HTR-8/SVneo (cell line): Measurements from ENCODE around the gene ANGPTL8.

Experiments used
- DNase-seq: peaks from one replicate; pipeline ENCODE4 v3.0.0; 2011; ENCODE audit warnings: low spot score, mixed read lengths; ENCODE audit not compliant: insufficient read length
- FAIRE-seq: peaks from 2 replicates; lab custom pipeline; 2011; peaks lifted over from hg19 to GRCh38; lab: Jason Lieb, UNC

The ANGPTL8 gene

DNA sequence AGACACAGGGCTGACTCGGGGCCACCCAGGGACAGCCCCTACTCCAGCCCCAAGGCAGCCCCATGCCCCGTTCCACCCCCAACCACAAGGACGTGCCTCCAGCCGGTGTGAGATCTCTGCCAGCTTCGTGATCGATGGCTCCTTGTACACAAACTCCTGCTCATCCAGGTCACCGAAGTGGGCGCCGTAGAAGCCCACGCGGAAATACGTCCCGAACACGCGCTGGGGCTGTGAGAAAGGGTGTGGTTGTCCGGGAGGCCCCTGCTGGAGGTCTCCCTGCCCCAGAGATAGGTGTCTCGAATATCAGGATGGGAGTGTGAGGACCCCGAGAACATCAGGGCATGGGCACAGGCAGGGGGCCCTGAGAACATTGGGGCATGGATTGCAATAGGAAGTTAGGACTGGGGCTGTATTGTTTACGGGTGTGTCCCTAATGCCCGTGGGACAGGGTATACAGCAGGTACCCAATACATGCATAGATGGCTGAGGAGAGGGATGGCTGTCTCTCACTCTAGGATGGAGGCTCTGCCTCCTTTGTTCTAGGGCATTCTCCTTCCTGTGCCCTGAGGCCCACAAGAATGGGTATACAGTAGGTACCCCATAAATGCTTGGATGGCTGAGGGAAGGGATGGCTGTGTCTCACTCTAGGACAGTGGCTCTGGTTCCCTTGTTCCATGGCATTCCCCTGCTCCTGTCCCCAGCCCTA, 36.8 kb upstream of the ANGPTL8 start:
- FAIRE-seq (peak; percentile 69), DNase-seq (no peak)

DNA sequence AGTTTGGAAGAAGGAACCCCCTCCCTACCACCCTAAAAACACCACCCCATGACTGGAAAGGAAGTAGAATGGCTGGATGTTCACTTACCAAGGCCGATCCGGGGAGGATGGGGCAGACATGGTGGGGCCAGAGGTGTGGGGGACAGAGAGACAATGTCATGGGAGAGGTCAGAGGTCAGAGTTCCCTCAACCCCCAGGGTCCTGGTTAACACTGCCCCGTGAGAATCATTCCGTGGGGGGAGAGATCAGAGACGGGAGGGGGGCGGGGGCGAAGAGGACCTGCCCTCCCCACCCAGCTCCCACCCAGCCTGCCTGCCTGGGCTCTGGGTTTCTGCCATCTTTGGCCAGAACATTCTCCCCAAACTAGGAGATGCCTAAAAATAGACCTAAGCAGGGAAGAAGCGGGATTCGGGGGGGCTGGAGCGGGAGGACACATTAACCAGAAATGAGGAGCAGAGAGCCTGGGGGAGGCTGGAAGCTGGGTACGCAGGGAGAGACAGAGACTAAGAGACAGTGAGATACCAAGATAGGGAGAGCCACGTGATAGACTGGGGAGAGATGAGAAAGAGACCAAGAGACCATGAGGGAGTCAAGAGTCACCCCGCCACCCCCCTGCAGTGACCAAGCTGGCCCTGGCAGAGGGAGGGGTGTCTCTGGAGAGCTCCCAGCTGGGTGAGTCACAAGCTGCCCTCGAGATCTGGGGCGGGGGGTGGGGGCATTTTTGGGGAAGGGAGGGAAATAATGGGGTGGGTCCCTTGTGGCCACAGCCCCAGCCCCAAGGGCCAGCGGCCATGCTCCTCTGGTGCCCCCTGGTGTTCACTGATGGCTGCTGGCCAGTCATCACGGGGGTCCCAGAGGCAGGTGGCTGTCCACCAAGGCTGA, 36.0 kb upstream of the ANGPTL8 start:
- DNase-seq (peak; percentile 91), FAIRE-seq (peak; percentile 94)

DNA sequence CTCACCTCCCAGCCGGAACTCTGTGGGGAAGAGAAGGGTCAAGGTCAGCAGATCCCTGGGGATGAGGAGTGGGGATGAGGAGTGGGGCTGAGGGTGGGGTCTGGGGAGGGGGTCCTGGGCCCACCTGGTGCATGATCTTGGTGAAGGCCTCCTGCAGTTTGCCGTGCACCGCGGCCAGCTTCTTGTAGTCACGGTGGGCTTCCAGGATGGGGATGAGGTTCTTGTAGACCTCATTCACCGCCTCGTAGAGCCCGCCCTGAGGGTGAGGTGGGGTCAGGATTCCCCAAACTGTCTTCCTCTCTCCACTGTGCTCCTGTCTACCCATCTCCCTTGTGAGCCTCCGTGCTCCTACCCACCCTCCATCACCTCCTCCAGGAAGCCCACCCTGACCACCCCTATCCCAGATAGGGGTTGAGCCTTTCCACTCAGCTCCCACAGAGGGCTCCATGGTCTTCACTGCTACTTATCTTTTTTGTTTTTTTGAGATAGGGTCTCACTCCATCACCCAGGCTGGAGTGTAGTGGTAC, 35.3 kb upstream of the ANGPTL8 start:
- no peak for FAIRE-seq
- no peak for DNase-seq

DNA sequence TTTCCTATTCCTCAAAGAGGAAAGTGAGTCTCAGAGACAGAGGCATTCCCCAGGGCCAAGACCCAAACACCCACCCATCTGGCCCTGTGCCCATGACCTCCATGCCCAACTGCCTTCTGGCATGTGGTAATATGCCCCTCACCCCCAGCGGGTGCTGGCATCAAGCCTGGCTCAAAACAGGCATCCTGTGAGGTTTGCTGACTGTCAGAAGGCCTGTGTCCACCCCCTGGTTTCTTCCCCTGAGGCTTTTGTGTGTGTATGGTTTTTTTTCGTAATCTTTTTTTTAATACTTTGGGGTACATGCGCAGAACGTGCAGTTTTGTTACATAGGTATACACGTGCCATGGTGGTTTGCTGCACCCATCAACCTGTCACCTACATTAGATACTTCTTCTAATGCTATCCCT, 34.5 kb upstream of the ANGPTL8 start:
- FAIRE-seq (peak; percentile 40), DNase-seq (no peak)

DNA sequence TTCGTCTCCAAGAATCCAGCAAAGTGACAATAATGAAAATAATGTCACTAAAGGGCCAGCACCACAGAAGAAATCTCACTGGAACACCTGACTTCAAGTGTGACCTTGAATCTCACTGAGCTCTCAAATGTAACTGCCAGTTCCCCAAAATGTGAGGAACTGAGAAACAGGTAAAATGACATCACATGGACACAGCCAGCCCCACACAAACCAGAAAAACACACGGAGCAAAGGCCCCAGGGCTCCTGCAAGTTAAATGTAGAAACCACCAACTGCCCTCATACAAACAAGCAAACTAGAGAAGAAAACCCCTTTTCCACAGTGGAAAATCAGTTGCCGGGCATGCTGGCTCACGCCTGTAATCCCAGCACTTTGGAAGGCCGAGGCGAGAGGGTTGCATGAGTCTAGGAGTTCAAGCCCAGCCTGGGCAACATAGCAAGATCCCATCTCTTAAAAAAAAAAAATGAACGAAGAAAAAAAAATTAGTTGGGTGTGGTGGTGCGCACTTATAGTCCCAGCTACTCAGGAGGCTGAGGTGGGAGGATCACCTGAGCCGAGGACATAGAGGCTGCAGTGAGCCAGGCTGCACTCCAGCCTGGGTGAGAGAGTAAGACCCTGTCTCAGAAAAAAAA, 33.4 kb upstream of the ANGPTL8 start:
- no peak for FAIRE-seq
- DNase-seq: no peak

DNA sequence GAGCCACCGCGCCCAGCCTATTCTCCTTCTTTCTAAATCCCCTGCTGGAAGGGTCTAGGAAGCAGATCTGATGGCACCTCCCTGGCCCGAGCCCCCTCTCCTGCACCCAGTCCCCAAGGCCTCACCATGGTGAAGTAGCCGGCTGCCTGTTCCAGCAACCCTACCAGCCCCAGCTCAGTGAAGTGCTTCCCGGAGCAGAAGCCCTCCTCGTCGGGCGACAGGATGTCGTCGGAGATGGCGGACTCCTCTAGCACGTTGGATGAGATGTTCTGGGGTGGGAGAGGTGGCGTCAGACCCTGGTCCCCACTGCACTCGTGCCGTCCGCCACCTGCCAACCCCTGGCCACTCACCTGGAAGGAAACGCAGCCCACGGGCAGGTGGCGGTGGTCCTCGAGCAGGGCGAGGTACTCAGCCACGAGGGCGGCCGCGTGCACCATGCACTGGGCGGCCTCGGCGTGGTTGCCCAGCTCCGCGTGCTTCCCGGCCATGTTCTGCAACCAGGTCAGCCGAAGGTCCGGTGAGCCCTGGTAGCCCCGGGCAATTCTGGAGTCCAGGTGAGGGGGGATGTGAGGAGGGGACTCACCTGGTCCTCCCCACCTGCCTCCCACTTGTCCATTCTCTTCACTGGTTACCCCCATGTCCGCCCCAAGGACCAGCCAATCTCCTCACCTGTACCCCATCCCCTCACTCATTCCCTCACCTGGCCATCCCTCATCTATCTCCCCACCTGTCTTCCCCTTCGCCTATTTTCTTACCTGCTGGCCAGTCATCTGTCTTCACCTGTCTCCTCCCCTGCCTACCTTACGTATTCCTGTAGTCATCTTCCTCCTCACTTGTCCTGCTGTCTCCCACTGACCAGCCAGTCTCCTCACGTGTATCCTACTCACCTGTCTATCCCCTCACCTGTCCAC, 30.6 kb upstream of the ANGPTL8 start:
- DNase-seq: no peak

DNA sequence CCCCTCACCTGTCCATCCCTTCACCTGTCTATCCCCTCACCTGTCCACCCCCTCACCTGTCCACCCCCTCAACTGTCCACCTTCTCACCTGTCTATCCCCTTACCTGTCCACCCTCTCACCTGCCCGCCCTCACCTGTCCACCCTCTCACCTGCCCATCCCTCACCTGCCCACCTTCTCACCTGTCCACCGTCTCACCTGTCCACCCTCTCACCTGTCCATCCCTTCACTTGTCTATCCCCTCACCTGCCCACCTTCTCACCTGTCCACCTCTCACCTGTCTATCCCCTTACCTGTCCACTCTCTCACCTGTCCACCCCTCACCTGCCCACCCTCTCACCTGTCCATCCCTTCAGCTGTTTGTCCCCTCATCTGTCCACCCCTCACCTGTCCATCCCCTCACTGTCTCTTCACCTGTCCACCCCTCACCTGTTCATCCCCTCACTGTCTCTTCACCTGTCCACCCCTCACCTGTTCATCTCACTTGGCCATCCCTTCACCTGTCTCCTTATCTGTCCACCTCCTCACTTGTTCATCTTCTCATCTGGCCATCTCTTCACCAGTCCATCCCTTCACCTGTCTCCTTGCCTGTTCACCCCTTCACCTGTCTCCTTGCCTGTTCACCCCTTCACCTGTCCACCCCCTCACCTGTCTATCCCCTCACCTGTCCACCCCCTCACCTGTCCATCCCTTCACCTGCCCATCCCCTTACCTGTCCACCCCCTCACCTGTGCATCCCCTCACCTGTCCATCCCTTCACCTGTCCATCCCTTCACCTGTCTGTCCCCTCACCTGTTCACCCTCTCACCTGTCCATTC, 29.4 kb upstream of the ANGPTL8 start:
- FAIRE-seq (no peak), DNase-seq (no peak)

More for the DNA sequence above, 30.6 kb upstream of the ANGPTL8 start:
- no peak for FAIRE-seq

DNA sequence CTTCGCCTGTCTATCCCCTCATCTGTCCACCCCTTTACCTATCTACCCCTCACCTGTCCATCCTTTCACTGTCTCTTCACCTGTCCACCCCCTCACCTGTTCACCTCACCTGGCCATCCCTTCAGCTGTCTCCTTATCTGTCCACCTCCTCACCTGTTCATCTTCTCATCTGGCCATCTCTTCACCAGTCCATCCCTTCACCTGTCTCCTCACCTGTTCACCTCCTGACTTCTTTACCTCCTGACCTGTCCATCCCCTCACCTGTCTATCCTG, 28.8 kb upstream of the ANGPTL8 start:
- peak; percentile 93 for FAIRE-seq
- DNase-seq: no peak

DNA sequence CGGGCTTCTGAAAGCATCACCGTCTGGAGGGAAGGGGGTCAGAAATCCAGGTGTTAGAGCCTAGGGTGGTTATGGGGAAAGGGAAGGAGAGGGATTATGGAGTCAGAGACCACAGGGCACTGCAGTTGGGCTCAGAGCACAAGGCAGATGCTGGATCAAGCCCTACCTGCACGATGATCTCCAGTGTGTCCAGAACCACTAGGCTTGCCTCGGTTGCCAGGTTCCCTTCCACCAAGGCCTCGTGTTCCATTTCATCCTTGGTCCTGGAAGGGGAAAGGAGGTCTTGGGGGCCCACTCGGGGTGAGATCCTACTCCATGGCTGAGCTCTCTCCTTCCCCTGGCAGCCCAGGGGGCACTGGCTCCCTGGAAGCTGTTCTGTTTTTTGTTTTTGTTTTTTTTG, 25.0 kb upstream of the ANGPTL8 start:
- no peak for FAIRE-seq
- no peak for DNase-seq

DNA sequence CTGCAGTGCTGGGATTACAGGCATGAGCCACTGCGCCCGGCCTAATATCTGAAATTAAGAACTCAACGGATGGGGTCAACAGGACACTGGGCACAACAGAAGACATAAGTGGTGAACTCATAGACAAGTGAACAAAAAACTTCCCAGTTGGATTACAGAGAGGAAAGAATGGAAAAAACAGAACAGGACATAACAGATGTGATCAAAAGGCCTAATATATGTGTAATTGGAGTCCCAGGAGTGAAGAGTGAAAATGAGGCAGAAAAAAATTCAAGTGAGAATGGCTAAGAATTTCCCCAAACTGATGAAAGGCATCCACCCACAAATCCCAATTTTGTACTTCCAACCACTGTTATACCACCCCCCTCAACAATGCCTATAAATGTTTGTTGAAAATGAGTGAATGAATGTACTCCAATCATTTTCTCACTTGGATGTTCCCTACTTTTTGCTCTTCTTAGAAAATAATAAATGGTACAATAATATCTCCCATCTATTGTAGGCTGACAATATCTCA, 18.3 kb upstream of the ANGPTL8 start:
- DNase-seq (no peak), FAIRE-seq (no peak)

DNA sequence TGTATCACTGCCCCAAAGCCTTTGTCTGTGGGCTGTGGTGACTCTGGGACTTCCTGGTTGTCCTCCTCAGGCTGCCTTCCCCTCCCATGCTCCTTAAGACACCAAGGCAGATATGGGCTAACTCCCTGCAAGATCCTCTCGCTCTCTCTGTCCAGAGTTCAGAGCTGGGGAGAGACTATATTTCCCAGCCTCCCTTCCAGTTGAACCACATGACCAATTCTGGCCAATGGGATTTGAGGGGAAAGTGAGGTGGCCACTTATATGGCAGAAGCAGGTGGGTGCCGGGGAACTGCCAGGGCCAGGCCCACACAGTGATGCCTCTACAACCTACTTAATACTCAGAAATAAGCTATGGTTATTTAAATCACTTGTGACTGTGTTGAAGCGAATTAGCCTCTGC, 16.2 kb upstream of the ANGPTL8 start:
- FAIRE-seq (no peak), DNase-seq (no peak)

DNA sequence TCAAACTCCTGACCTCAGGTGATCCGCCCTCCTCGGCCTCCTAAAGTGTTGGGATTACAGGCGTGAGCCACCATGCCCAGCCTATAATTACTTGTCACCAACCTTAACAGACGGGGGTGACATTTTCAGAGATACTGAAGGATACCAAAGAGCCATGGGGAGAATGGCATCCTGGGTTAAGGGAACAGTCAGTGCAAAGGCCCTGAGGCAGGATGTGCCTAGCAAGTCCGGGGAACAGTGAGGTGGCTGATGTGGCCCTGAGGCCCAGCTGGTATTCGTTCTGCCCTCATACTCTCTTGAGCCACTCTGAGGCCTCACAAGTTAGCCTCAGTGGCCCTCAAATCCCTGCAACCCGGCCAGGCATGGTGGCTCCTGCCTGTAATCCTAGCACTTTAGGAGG, 15.0 kb upstream of the ANGPTL8 start:
- no peak for DNase-seq
- FAIRE-seq: no peak

DNA sequence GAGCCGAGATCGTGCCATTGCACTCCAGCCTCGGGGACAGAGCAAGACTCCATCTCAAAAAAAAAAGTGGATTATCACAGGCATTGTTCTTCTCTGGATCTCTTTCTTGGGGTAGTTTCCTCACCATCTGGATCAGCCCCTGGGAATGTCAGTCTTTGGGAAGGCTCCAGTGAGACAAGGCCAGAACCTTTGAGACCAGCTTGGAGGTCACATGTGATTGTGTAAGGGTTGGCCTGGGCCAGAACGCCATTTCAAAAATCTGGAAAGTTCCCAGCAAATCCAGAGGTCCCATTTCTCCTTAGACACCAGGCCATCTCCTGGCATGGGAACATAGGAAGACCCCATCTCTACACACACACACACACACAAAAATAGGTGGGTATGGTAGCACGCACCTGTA, 14.2 kb upstream of the ANGPTL8 start:
- FAIRE-seq (no peak), DNase-seq (no peak)

DNA sequence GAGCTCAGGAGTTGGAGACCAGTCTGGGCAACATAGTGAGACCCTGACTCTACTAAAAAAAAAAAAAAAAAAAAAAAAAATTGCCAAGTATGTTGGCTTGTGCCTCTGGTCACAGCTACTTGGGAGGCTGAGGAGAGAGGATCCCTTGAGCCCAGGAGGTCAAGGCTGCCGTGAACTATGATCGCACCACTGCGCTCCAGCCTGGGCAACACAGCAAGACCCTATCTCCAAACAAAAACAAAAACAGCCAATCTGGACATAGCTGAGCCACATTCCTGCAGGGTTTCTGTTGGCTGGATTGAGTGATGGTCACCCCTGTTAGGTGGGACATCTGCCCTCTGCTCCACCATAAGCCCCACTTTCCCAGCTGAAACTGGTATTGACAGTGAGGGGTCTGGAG, 13.6 kb upstream of the ANGPTL8 start:
- DNase-seq (no peak), FAIRE-seq (no peak)

DNA sequence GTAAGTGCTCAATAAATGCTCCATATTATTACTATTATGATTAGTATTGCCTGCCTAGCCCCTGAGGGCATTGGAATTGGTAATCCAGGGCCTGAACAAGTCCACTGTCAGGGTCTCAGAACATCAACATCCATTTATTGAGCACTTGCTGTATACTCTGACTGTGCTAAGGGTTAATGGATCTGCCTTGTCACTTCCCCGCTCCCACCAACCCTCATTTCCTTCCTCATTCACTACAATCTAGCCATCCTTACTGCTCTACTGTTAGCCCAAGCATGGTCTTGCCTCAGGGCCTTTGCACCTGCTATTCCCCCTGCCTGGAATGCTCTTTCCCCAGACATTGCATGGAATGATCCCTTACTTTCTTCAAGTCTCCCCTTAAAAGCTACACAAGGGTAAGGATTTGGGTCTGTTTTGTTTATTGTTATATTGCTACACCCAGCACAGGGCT, 12.7 kb upstream of the ANGPTL8 start:
- FAIRE-seq (peak; percentile 4), DNase-seq (no peak)

DNA sequence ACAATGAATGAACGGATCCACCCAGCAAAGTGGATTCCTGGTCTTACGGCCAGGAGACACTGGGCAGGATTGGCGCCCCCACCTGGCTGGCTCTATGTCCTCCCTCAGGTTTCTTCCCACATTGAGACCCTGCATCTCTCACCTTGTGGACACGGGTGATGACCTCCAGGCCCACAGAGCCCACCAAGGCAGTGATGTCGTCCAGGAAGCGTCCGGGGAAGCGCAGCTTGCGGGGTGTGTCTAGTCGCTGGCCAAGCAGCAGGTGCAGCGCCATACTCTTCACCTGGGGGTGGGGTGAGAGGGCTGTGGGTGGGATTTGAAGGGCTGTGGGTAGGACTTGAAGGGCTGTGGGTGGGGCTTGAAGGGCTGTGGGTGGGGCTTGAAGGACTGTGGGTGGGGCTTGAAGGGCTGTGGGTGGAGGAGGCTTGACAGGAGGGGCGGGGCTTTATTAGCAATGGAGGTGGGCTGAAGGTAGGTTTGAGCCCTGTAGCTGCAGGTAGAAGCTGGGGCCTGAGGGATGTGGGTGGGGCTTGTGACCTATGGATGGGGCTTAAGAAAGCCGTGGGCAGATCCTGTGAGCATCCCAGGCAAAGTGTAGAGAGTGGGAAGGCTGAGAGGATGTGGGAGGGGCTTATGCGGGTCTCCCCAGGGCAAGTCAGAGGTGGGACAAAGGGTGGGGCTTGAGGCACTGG, 12.1 kb upstream of the ANGPTL8 start:
- FAIRE-seq (no peak), DNase-seq (no peak)

DNA sequence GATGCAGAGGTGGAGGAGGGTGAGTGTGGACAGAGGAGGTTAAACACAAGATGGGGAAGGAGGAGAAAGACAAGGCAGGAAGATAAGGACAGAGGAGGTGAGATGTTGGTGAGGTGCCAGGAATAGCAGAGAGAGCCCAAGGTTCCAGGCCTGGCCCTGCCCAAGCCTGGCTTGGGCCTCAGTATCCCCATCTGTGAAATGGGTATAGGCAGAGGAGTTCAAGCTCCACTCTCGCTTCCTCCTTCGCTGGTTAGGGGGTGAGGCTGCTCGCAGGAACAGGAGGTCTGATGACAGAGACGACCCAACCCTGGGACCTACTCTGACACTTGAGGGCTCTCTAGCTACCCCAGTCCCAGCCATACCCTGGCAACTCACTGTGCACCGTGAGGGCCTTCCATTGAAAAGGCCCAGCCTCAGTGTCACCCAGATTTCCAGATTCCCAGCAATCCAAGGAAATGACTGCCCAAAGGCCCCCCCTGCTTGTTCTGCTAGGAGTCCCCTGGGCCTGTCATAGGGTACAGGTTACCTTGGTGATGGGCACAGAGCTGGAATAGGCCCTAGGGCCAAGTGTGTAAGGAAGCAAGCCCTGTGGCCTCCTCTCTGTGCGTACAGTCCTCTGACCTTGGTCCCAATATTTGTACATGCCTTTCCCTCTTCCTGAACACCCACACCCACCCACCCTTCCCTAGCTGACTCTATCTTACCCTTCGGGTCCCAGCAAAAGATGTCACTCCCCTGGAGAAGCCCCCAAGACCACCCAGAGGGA, 8.6 kb upstream of the ANGPTL8 start:
- FAIRE-seq: no peak

DNA sequence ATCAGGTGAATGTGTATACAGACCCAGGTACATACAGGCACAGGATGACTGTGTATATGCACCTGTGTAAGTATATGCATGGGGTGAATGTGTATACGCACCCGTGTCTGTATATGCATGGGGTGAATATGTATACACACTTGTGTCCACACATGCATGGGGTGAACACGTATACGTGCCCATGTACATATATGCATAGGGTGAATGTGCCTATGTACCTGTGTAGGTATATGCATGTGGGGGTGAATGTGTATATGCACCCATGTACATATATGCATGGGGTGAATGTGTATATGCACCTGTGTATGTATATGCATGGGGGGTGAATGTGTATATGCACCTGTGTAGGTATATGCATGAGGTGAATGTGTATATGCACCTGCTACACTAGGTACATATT, 6.9 kb upstream of the ANGPTL8 start:
- no peak for DNase-seq
- peak; percentile 94 for FAIRE-seq

More for the DNA sequence above, 8.6 kb upstream of the ANGPTL8 start:
- no peak for DNase-seq
